OCI-LY1 (cell line): ENCODE results near the gene STK32C.

ENCODE experiments used
- H2AFZ ChIP-seq: fragments of 200-600 bp; sonication (generic), shearing (Covaris generic); 2 replicates; pipeline ENCODE4 v1.6.0; 2014; ENCODE audit warnings: antibody characterized with exemption, mild to moderate bottlenecking, low read length
- H3F3A ChIP-seq: fragments of 200-600 bp; sonication (generic), shearing (Covaris generic); 2 replicates; pipeline ENCODE4 v1.6.0; 2014; ENCODE audit warnings: mild to moderate bottlenecking, antibody characterized with exemption, low read length, moderate library complexity; ENCODE audit not compliant: insufficient read depth
- H3K27ac ChIP-seq: fragments of 200-600 bp; sonication (generic); 2 replicates; pipeline ENCODE4 v1.5.1; 2014; ENCODE audit warnings: low read length, mixed run types, mild to moderate bottlenecking, low read depth; ENCODE audit not compliant: poor library complexity, severe bottlenecking
- H3K27me3 ChIP-seq: fragments of 200-600 bp; sonication (generic); 2 replicates; pipeline ENCODE4 v1.6.0; 2014; ENCODE audit warnings: antibody characterized with exemption, mild to moderate bottlenecking, low read length, moderate library complexity; ENCODE audit not compliant: insufficient read depth
- H3K36me3 ChIP-seq: fragments of 200-600 bp; sonication (generic); 2 replicates; pipeline ENCODE4 v1.6.1; 2014; ENCODE audit warnings: mild to moderate bottlenecking, antibody characterized with exemption, low read length, moderate library complexity, mixed read lengths; ENCODE audit not compliant: insufficient read depth
- H3K4me1 ChIP-seq: fragments of 200-600 bp; sonication (generic); 2 replicates; pipeline ENCODE4 v1.5.1; 2014; ENCODE audit warnings: mild to moderate bottlenecking, low read length, moderate library complexity; ENCODE audit not compliant: insufficient read depth, severe bottlenecking
- H3K4me2 ChIP-seq: fragments of 200-600 bp; sonication (generic), shearing (Covaris generic); 2 replicates; pipeline ENCODE4 v1.6.1; 2014; ENCODE audit warnings: low read length
- H3K4me3 ChIP-seq: fragments of 200-600 bp; sonication (generic); 2 replicates; pipeline ENCODE4 v1.5.1; 2014; ENCODE audit warnings: low read length, low read depth, mild to moderate bottlenecking, mixed read lengths; ENCODE audit not compliant: poor library complexity, severe bottlenecking
- H3K79me2 ChIP-seq: fragments of 200-600 bp; shearing (Covaris generic); 2 replicates; pipeline ENCODE4 v1.6.1; 2016; ENCODE audit warnings: mixed run types, low read length, mixed read lengths; ENCODE audit not compliant: insufficient read depth
- H3K9ac ChIP-seq: fragments of 200-600 bp; sonication (generic), shearing (Covaris generic); 2 replicates; pipeline ENCODE4 v1.6.1; 2014; ENCODE audit warnings: mild to moderate bottlenecking, low read length, mixed read lengths
- H3K9me2 ChIP-seq: fragments of 200-600 bp; sonication (generic), shearing (Covaris generic); 2 replicates; pipeline ENCODE4 v1.6.1; 2014; ENCODE audit warnings: low read depth, mild to moderate bottlenecking, low read length, mixed read lengths
- H3K9me3 ChIP-seq: fragments of 200-600 bp; shearing (Covaris generic); 2 replicates; pipeline ENCODE4 v1.6.1; 2014; ENCODE audit warnings: low read length, mixed read lengths
- H4K20me1 ChIP-seq: fragments of 200-600 bp; sonication (generic), shearing (Covaris generic); 2 replicates; pipeline ENCODE4 v1.6.0; 2016; ENCODE audit warnings: mild to moderate bottlenecking, low read length; ENCODE audit not compliant: insufficient read depth
- EZH2 ChIP-seq: fragments of 200-600 bp; sonication (generic), shearing (Covaris generic); IDR thresholded peaks from 2 replicates; pipeline ENCODE4 v1.8.0; 2017; ENCODE audit warnings: borderline replicate concordance, mixed run types, mild to moderate bottlenecking, antibody characterized with exemption, low read length, moderate library complexity, mixed read lengths
- TF ChIP-seq, protein P1 (sequence below): fragments of 200-600 bp; sonication (generic), shearing (Covaris generic); IDR thresholded peaks from 2 replicates; pipeline ENCODE4 v1.5.1; 2017; ENCODE audit warnings: mild to moderate bottlenecking, antibody characterized with exemption, low read length, moderate library complexity, mixed read lengths

Gene STK32C

DNA sequence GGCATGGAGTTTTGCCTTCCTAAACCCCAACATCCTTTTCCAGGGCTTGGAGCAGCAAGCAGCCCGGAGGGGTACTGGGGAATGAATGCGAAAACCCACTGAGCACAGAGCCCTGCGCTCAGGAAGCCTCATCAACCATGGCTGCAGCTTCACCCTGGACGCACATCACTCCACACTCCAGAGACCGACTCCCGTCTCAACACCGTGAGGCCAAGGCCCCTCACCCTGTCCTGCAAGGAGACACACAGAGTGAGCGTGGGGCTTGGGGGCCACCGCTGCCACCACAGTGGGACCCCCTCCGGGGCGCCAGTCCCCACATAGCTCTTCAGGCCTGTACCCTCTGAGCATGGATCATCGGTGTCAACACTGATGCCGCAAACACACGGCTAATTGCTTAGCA lies 79.1 kb downstream of the STK32C start:
- Histone ChIP-seq H4K20me1 (no peaks in the 10 kb centered on the region), H3K36me3 (no peaks in the 10 kb centered on the region), H3K9me2 (no peaks in the 10 kb centered on the region), H3K4me3 (no peak overlapping the region), H3K4me2 (no peak overlapping the region), H3K79me2 (no peaks in the 10 kb centered on the region), H3F3A (no peaks in the 10 kb centered on the region), H3K9ac (no peak overlapping the region), H3K27me3 (no peaks in the 10 kb centered on the region), H3K27ac (no peak overlapping the region), H2AFZ (no peak overlapping the region), H3K9me3 (no peaks in the 10 kb centered on the region), H3K4me1 (peaks cover 19% of the 10 kb centered on the region)
- TF ChIP-seq EZH2: no peak
- TF ChIP-seq, protein P1, sequence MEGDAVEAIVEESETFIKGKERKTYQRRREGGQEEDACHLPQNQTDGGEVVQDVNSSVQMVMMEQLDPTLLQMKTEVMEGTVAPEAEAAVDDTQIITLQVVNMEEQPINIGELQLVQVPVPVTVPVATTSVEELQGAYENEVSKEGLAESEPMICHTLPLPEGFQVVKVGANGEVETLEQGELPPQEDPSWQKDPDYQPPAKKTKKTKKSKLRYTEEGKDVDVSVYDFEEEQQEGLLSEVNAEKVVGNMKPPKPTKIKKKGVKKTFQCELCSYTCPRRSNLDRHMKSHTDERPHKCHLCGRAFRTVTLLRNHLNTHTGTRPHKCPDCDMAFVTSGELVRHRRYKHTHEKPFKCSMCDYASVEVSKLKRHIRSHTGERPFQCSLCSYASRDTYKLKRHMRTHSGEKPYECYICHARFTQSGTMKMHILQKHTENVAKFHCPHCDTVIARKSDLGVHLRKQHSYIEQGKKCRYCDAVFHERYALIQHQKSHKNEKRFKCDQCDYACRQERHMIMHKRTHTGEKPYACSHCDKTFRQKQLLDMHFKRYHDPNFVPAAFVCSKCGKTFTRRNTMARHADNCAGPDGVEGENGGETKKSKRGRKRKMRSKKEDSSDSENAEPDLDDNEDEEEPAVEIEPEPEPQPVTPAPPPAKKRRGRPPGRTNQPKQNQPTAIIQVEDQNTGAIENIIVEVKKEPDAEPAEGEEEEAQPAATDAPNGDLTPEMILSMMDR: no peak

DNA sequence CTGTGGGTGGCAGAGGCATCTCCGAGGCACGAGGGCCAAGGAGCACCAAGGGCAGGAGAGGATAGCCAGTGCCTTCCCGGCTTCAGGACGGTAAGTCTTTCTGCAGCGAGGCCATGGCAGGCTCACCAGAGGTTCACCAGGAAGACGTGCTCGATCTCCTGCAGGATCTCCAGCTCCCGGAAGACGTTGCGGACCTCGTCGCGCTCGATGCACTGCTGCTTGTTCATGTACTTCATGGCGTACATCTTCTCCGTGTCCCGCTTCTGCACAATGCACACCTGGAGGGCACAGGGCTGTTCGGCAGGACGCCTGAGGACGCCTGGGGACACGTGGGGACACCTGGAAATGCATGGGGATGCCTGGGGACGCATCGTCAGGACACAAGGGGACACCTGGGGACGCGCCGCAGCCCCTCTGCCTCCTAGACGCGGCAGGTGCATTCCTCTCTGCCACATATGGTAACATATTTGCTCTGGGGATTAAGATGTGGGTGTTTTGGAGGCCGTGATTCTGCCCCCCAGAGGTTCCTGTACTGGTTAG lies 79.8 kb downstream of the STK32C start:
- Histone ChIP-seq H3K4me2 (no peak overlapping the region), H3F3A (no peaks in the 10 kb centered on the region), H3K9me2 (no peaks in the 10 kb centered on the region), H3K79me2 (no peaks in the 10 kb centered on the region), H3K36me3 (no peaks in the 10 kb centered on the region), H3K27me3 (no peaks in the 10 kb centered on the region), H3K4me1 (peaks cover 18% of the 10 kb centered on the region), H3K27ac (no peak overlapping the region), H3K9ac (no peak overlapping the region), H2AFZ (no peak overlapping the region), H4K20me1 (no peaks in the 10 kb centered on the region), H3K9me3 (no peaks in the 10 kb centered on the region), H3K4me3 (no peak overlapping the region)
- TF ChIP-seq, protein P1: no peak
- TF ChIP-seq EZH2: no peak

DNA sequence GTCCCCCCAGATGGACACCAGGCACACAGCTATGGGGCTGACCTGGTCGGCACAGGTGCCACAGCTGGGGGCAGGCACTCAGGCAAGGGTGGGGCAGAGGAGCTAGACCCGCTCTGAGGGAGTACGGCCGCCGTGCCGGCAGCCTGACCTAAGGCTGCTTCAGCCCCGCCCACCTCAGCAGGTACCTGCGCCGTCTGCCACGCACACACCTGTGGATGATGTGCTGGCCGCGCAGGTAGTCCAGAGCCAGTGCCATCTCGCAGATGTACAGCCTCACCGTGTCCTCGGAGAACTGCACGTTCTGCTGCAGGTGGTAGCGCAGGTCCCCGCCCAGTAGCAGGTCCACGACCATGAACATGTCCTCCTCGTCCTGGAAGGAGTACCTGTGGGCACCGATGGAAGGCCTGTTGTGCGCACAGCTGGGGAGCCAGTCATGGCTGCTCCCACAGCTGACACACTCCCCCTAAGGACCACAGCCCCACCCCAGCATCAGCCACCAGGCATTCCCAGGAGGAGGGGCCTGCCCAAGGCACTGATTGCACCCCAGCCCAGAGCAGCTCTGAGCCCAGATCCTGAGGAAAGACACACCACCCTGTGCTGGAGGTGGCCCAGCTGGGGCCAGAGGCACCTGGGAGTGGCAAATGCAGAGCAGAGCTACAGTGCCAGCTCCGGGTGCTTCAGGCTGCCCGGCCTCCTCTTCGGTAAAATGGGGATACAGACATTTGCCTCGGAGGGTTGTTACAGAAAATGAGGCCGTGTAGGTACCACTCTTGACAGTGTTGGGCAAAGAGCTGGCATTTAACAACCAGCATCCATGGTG lies 81.0 kb downstream of the STK32C start:
- no peak overlapping the region for H3K4me2 ChIP-seq
- no peaks in the 10 kb centered on the region for H3K27me3 ChIP-seq
- H3K27ac ChIP-seq: no peak overlapping the region
- no peaks in the 10 kb centered on the region for H3K9me2 ChIP-seq
- no peaks in the 10 kb centered on the region for H3K36me3 ChIP-seq
- TF ChIP-seq, protein P1: no peak
- TF ChIP-seq EZH2: no peak
- no peak overlapping the region for H3K9ac ChIP-seq
- no peaks in the 10 kb centered on the region for H3K79me2 ChIP-seq
- H4K20me1 ChIP-seq: no peaks in the 10 kb centered on the region
- no peak overlapping the region for H3K4me3 ChIP-seq
- H3F3A ChIP-seq: no peaks in the 10 kb centered on the region
- H2AFZ ChIP-seq: no peak overlapping the region
- H3K9me3 ChIP-seq: no peaks in the 10 kb centered on the region
- peaks cover 7% of the 10 kb centered on the region for H3K4me1 ChIP-seq
